ENCODE measurements around the gene CDKN1C. TPM values are rescaled to one million over a fixed set of nuclear protein-coding genes. Genes with fewer than 3 reads are reported as not detected.

CDKN1C gene
- total and polyA plus RNA-seq, 2 of the 8 experiments (the other 6 are each of a cell fraction or from before 2014, with no cell fraction given), result 12.8 to 14.1 TPM

DNA sequence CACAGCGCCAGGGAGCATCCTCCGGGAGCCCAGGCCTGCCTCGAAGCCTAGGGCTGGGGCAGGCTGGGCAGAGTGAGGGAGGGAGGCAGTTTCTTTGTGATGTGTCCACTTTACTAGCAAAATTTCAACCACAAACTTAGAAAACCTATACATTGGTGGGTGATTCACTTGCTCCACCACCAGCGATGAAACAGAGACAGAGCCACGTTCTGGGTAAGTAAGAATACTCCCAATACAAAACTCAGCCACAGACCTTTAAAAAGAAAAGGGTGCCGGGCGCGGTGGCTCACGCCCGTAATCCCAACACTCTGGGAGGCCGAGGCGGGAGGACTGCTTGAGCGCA, 22.3 kb downstream of the CDKN1C start:
- H4K20me1 ChIP-seq (replicated peaks in 1 of 2; ENCODE audit: control insufficient read depth in 1 of 2, insufficient read depth in 2 of 2, low read length in 2 of 2), result no peaks in the 10 kb centered on the region
- no peak overlapping the region for H2AK5ac ChIP-seq (ENCODE audit: low read depth, low read length)
- H2BK15ac ChIP-seq (ENCODE audit: low read length), result no peak overlapping the region
- H3K9ac ChIP-seq (replicated peaks in 1 of 4; ENCODE audit: extremely low read depth in 1 of 4, low read depth in 3 of 4, low read length in 3 of 4), result no peak overlapping the region
- H3K23me2 ChIP-seq (ENCODE audit: low read depth, low read length), result peaks cover 4% of the 10 kb centered on the region; the same call in 1 of the 2 replicates
- H3K36me3 ChIP-seq (ENCODE audit: control insufficient read depth in 2 of 4, insufficient read depth in 4 of 4, low read length in 3 of 4), result no peaks in the 10 kb centered on the region
- H4K8ac ChIP-seq (ENCODE audit: extremely low read depth, insufficient read depth, low read length), result no peak overlapping the region
- H3K4me1 ChIP-seq (replicated peaks in 1 of 4; ENCODE audit: control insufficient read depth in 3 of 4, insufficient read depth in 4 of 4, low read length in 3 of 4), result peaks cover 0 to 33% (median 19%) of the 10 kb centered on the region in 4 experiments; a peak in 6 of 7 replicates
- POLR2A ChIA-PET (ENCODE audit: partially characterized antibody), result interaction anchor here (1.6 kb wide), 1 partner anchor 27 kb away, joined by 3 read pairs; no protein-coding TSS in a partner anchor
- 0 out of 2 replicates have a peak overlapping the region, but pooled peaks have one; percentile 39 for H2BK12ac ChIP-seq (ENCODE audit: low read depth, low read length)
- peak overlapping the region; percentile 43 to 74 for H3K4me2 ChIP-seq (ENCODE audit: insufficient read depth in 1 of 2, low read depth in 2 of 2, low read length in 2 of 2)
- H3K9me3 ChIP-seq (ENCODE audit: insufficient read depth in 2 of 2, low read depth in 1 of 2, low read length in 1 of 2), result peaks cover 8 to 10% of the 10 kb centered on the region in 2 experiments; a peak in 2 of 4 replicates
- H4K5ac ChIP-seq (ENCODE audit: insufficient read length, low read depth, low read length), result no peak overlapping the region
- H3K79me1 ChIP-seq (ENCODE audit: low read depth, low read length), result no peaks in the 10 kb centered on the region
- CTCF ChIA-PET (ENCODE audit: partially characterized antibody), result no interaction called here
- no peaks in the 10 kb centered on the region for H3K79me2 ChIP-seq (ENCODE audit: control insufficient read depth in 1 of 2, insufficient read depth in 2 of 2, low read length in 2 of 2)
- no peak overlapping the region for H3K14ac ChIP-seq (ENCODE audit: insufficient read length)
- WGBS, 2 experiments (ENCODE audit: extremely low coverage in 1 of 2, insufficient coverage in 1 of 2, insufficient read length in 1 of 2, insufficient replicate concordance in 2 of 2, low coverage in 1 of 2, low lambda C conversion rate in 2 of 2, missing lambda C conversion rate in 1 of 2), result 51% methylated on average over 12 of the region's 13 CpGs; no CpG with 5 or more reads in 1 of the 2 experiments
- no peak overlapping the region for H3K4ac ChIP-seq (replicated peaks; ENCODE audit: insufficient read length, low read depth, low read length)
- H3K4me3 ChIP-seq (ENCODE audit: extremely low read depth in 1 of 4, insufficient read depth in 2 of 4, low read depth in 3 of 4, low read length in 4 of 4), result peak overlapping the region in 2 of 4 experiments; percentile 10 to 54; a peak in 3 of 8 replicates
- peaks cover 22 to 81% (median 69%) of the 10 kb centered on the region in 4 experiments for H3K27me3 ChIP-seq (replicated peaks in 1 of 4; ENCODE audit: control insufficient read depth in 3 of 4, extremely low read depth in 1 of 4, insufficient read depth in 3 of 4, low read length in 3 of 4)
- no peak overlapping the region for H2AFZ ChIP-seq (ENCODE audit: low read length)
- peak overlapping the region; percentile 33 for H3K56ac ChIP-seq (replicated peaks; ENCODE audit: insufficient read length, low read depth, low read length)
- TF ChIP-seq SIX5 (IDR thresholded peaks at IDR 0.05; ENCODE audit: low read depth, low read length) (no peak), CHD2 (IDR thresholded peaks at IDR 0.05; ENCODE audit: low read length) (no peak), EZH2 (IDR thresholded peaks at IDR 0.05; ENCODE audit: low read depth, low read length, severe bottlenecking) (peak; percentile 45)
- DNase-seq (ENCODE audit: low read depth in 1 of 2, low spot score in 2 of 2) (no peak), FAIRE-seq (peak; percentile 24)
- H3K23ac ChIP-seq (ENCODE audit: insufficient read length), result no peak overlapping the region
- peak overlapping the region; percentile 87 for H3K18ac ChIP-seq (ENCODE audit: extremely low read depth, low read length)
- no peak overlapping the region for H4K91ac ChIP-seq (replicated peaks; ENCODE audit: insufficient read length, low read length)
- H2BK5ac ChIP-seq (ENCODE audit: low read depth, low read length), result peak overlapping the region; percentile 39; the same call in 1 of the 2 replicates
- H2BK20ac ChIP-seq (ENCODE audit: low read length), result peak overlapping the region; percentile 34; the same call in 1 of the 2 replicates
- H2BK120ac ChIP-seq (replicated peaks; ENCODE audit: low read depth, low read length), result peak overlapping the region; percentile 80
- no peak overlapping the region for H3K27ac ChIP-seq (ENCODE audit: low read depth, low read length)

All from H1 (cell line).